Measurements from ENCODE around the gene ROR2. TPM values are rescaled to one million over a fixed set of nuclear protein-coding genes. Genes with fewer than 3 reads are reported as not detected.

Gene ROR2
- total RNA-seq, 1 donor from 2014 or later = 14.9 TPM

GRCh38 chr9:91843623-91844148 lies 106.3 kb downstream of the ROR2 start:
- Mint-ChIP-seq H3K4me1 (peaks cover 62% of the 10 kb centered on the region), H3K9me3 (no peaks in the 10 kb centered on the region)

GRCh38 chr9:91843093-91843492 lies 106.9 kb downstream of the ROR2 start:
- H3K9me3 Mint-ChIP-seq = no peaks in the 10 kb centered on the region
- H3K27ac Mint-ChIP-seq (ENCODE audit: unreplicated experiment) = no peak overlapping the region
- TF ChIP-seq CTCF (conservative IDR thresholded peaks at IDR 0.05) = no peak
- H3K27me3 Mint-ChIP-seq (ENCODE audit: low read depth) = no peaks in the 10 kb centered on the region
- no peak overlapping the region for H3K4me3 Mint-ChIP-seq
- H3K36me3 Mint-ChIP-seq (ENCODE audit: low read depth) = no peaks in the 10 kb centered on the region
- DNase-seq (ENCODE audit: low read depth, low spot score) = no peak
- peaks cover 63% of the 10 kb centered on the region for H3K4me1 Mint-ChIP-seq

More at GRCh38 chr9:91843623-91844148, 106.3 kb downstream of the ROR2 start:
- Mint-ChIP-seq H3K27ac (ENCODE audit: unreplicated experiment) (peak overlapping the region; percentile 74), H3K27me3 (ENCODE audit: low read depth) (no peaks in the 10 kb centered on the region), H3K4me3 (peak overlapping the region; percentile 55), H3K36me3 (ENCODE audit: low read depth) (no peaks in the 10 kb centered on the region)
- TF ChIP-seq CTCF (conservative IDR thresholded peaks at IDR 0.05) = no peak
- no peak for DNase-seq (ENCODE audit: low read depth, low spot score)

- H3K4me3 Mint-ChIP-seq = no peak overlapping the region
- no peak overlapping the region for H3K27ac Mint-ChIP-seq (ENCODE audit: unreplicated experiment)
- no peak for TF ChIP-seq CTCF (conservative IDR thresholded peaks at IDR 0.05)
- peaks cover 62% of the 10 kb centered on the region for H3K4me1 Mint-ChIP-seq
- no peaks in the 10 kb centered on the region for H3K36me3 Mint-ChIP-seq (ENCODE audit: low read depth)
- H3K27me3 Mint-ChIP-seq (ENCODE audit: low read depth) = no peaks in the 10 kb centered on the region
- DNase-seq (ENCODE audit: low read depth, low spot score) = no peak
- H3K9me3 Mint-ChIP-seq = no peaks in the 10 kb centered on the region
These were observed 107.5 kb downstream of the ROR2 start for GRCh38 chr9:91842358-91843049.

GRCh38 chr9:91841591-91841990 lies 108.4 kb downstream of the ROR2 start:
- H3K9me3 Mint-ChIP-seq = no peaks in the 10 kb centered on the region
- H3K4me3 Mint-ChIP-seq = no peak overlapping the region
- H3K27me3 Mint-ChIP-seq (ENCODE audit: low read depth) = no peaks in the 10 kb centered on the region
- H3K36me3 Mint-ChIP-seq (ENCODE audit: low read depth) = no peaks in the 10 kb centered on the region
- no peak for TF ChIP-seq CTCF (conservative IDR thresholded peaks at IDR 0.05)
- DNase-seq (ENCODE audit: low read depth, low spot score) = no peak
- peaks cover 58% of the 10 kb centered on the region for H3K4me1 Mint-ChIP-seq
- H3K27ac Mint-ChIP-seq (ENCODE audit: unreplicated experiment) = no peak overlapping the region

- no peaks in the 10 kb centered on the region for H3K36me3 Mint-ChIP-seq (ENCODE audit: low read depth)
- H3K9me3 Mint-ChIP-seq = no peaks in the 10 kb centered on the region
- H3K27me3 Mint-ChIP-seq (ENCODE audit: low read depth) = no peaks in the 10 kb centered on the region
- no peak overlapping the region for H3K27ac Mint-ChIP-seq (ENCODE audit: unreplicated experiment)
- H3K4me1 Mint-ChIP-seq = peaks cover 61% of the 10 kb centered on the region
- DNase-seq (ENCODE audit: low read depth, low spot score) = no peak
- no peak overlapping the region for H3K4me3 Mint-ChIP-seq
- no peak for TF ChIP-seq CTCF (conservative IDR thresholded peaks at IDR 0.05)
These were observed 109.1 kb downstream of the ROR2 start for GRCh38 chr9:91840882-91841281.

Measured in neural crest cell (in vitro differentiated cells).